NCI-H1092 treated with DMSO at 0.1 percent for 48 hours (cell line): ENCODE measurements around the gene HSD3B1.
"Not testable (repeated sequence)": the region's sequence is repeated elsewhere in the genome, so short reads cannot be mapped to it uniquely, and the experiment has no call there.

Source experiments
- DNase-seq: peaks from one replicate; lab custom pipeline; 2025; lab: John Stamatoyannopoulos, UW

HSD3B1 gene

DNA sequence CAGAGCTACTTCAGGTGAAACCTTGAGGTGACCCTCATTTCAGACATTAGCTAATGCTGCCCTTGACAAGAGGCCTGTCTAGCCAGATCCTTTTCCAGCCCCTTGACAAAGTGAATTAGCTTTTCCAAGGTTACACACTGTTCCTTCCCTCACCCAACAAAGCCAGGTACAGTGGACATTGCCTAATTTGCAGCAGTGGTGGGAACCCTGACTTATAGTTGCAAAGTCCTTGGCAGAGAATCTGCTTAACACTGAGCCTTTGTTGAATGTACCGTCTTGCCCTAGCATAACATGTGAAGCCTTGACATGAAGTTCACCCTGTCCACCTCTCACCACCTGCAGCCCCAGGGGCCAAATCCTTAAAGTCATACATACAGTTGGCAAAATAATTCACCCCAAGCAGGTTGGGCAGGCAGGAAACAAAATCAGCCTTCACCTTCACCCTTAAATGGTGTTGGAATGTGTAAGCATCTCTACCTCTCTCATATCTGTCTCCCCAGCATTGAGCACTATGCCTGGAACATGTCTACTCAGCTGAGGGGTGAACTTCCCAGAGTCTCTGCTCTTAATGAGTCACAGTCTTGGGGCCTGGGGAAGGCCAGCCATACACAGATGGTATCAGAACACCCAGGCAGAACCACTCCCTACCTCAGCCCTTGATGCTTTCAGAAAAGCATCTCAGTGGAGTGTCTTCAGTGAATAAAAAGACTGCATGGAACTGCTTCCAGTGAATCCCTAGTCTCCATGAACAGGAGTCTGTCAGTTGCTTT is 46.5 kb downstream of the HSD3B1 start:
- DNase-seq: not testable (repeated sequence)

DNA sequence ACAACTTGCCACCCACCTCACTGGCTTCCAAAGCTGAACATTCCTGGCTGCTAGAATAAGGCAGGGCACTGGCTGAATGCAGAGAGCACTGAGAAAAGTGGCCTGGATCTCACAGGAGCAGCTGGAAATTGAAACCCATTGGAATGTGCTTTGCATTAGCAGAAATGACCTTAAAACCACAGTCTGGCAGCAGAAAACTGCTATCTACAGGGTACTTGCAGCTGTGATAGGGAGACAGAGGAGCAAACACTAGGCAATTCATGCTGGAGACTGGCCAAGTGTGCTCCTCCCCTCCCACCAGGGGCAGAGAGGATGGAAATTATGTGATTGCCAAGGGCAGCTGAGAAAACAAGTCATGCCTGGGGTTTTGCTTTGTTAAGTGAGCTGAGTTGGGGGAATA is 47.2 kb downstream of the HSD3B1 start:
- peak; percentile 88 for DNase-seq

DNA sequence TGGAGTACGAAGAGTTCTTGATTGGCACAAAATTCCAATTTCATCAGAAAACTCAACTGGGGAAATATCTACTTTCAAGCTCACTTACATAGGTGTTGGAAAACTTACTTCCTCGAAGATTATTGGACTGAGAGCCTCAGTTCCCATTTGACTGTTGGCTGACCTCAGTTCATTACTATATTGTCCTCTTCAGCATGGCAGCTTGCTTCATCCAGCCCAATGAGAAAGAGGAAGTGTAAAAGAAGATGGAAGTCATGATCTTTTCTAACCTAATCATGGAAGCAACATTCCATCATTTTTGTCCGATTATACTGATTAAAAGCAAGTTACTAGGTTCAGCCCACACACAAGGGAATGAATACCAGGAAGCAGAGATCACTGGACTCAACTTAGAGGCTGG is 49.4 kb downstream of the HSD3B1 start:
- no peak for DNase-seq

DNA sequence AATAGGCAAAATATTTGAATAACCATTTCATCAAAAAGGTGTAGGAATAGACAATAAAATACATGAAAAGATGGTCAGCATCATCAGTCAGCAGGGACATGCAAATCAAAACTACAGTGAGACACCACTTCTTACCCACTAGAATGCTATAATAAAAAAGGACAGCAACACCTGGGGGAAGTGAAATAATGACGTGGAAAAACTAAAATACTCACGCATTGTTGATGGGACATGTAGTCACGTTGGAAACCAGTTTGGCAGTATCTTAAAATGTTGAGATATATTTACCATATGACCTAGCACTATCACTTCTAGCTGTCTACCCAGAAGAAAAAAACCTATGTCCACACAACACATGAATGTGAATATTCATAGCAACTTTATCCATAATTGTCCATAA is 53.4 kb downstream of the HSD3B1 start:
- DNase-seq: not testable (repeated sequence)

DNA sequence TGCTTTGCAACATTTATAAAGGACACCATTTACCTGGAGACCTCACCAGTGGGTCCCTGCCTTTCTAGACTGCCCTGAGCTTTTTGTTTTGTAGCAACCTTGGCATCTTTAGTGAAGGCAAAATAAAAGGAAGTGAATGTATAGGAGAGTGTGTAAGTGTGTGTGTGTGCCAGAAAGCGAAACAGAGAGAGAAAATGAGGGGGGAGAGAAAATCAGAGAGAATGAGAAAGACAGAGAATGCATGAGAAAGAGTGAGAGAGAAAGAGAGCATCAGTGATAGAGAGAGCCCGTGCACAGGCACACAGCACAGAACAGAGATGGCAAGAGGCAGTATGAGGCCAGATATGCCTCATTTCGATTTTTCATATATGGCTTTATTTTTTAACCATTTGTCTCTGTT is 57.5 kb downstream of the HSD3B1 start:
- no peak for DNase-seq
